ENCODE data around the gene SH3GL1. TPM values are rescaled to one million over a fixed set of nuclear protein-coding genes. Genes with fewer than 3 reads are reported as not detected.

SH3GL1 gene
- total RNA-seq, 1 experiment from 2014 or later, result 103 TPM

DNA sequence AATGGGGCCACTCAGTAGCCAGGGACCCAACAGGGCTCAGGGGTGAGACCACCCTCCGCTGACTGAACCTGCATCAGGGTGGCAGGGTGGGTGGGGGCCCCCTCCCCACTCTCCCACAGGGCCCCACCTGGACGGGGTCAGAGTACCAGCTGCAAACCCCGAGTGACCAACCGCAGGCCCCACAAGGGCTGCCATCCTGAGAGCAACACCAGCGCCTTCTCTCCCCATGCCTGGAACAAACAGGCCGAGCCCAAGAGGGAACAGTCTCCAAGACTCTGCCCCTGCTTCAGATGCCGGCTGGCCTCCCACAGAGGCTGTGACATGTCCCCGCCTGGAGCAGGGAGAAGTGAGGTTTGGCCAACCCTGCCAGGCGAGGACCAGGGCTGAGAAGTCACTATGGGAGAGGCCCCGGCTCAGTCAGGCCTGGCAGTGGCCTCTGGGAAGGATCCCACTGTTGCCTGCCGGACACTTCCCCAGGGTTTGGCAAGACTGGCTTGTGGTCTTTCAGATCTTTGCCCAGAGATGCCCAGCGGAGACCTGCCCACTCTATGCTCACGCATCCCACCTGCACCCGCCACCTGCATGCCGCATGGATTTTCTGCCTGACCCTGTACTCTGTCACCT is 29.8 kb downstream of the SH3GL1 start:
- DNase-seq (ENCODE audit: low read depth), result no peak

DNA sequence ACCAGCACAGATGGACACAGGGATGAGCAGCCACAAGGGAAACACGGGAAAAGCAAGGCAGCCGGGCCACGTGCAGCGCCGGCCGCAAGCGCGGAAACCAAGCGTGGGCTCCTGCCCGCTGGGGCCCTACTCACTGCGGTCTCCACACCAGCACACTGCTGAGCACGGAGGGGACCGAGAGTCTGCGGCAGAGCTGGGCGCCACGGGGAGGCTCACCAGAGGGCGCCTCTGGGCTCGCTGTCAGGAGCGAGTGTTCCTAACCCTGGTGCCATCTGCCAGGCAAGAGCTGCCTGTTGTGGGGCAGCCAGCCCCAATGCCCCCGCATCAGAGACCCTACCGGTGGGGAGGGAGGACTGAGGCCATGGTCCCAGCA is 30.5 kb downstream of the SH3GL1 start:
- DNase-seq (ENCODE audit: low read depth), result no peak
- in situ Hi-C loops (cut with HindIII; ENCODE audit: low pct_unique_long_range_greater_than_20kb, low sequenced_read_pairs), result no loop called here

More for the DNA sequence above, 29.8 kb downstream of the SH3GL1 start:
- in situ Hi-C loops (cut with HindIII; ENCODE audit: low pct_unique_long_range_greater_than_20kb, low sequenced_read_pairs), result no loop called here

DNA sequence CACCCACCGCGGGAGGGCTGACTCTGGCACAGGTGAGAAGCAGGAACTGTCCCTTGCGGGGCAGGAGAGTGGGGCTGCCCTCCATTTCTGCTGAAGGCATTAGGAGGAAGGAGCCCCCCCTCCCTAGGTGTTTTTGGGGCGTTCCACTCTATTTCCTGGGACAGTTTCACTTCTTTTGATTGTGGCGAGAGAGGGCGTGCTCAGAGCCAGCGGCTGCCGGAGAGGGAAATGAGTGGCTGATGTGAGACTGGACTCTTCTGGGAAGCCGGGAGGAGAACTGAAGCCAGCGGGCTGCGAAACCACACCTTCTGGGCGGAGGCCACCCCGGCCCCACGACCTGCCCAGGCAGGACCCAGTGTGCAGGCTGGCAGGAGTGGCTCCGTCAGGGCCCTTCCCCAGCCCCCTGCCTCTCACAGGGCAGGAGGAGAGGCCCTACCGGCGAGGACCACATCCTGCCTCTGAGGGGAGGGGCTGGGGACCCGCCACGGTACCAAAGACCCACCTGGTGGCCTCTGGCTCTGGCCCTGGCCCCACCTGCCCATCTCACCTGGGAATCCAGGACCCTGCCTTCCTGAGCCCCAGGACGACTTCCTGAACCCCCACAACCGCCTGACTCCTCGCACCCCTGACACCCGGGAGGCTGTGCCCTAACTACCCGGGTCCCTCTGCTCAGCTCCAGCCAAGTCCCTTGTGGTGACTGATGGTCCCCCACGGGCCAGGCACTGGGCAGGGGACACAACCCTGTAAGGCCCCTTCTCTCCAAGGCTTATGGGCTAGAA is 31.0 kb downstream of the SH3GL1 start:
- in situ Hi-C loops (cut with HindIII; ENCODE audit: low pct_unique_long_range_greater_than_20kb, low sequenced_read_pairs), result no loop called here
- peak; percentile 77 for DNase-seq (ENCODE audit: low read depth)

DNA sequence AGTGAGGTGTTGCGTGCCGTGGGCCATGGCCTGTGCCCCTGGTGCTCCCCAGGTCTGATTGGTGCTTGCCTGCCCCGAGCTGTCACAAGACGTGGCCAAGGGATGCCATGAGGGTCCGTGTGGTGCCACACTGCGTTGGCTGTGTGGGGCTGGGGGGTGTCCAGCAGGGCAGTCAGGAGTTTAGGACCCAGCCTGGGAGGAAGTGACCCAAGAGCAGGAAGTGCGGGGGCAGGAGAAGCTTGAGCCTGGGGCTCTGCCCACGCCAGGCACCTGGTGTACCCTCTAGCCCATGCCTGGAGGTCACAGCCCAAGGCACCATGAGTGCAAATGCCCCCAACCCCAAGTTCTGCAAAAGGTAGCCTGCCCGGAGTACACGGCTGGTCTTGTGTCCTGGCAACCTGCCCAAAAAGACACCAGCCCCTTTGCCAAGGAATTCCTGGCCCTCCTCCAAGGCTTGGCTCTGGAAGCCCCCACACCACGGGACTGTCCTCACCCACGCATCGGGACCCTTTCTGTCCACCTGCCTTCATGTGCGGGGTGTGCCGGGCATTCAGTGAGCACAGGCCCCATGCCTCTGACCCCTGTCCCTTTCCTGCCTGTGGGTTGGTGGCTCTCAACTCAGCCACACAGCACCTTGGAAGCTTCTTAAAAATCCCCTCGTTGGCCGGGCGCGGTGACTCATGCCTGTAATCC is 32.1 kb downstream of the SH3GL1 start:
- no peak for DNase-seq (ENCODE audit: low read depth)
- in situ Hi-C loops (cut with HindIII; ENCODE audit: low pct_unique_long_range_greater_than_20kb, low sequenced_read_pairs), result no loop called here

DNA sequence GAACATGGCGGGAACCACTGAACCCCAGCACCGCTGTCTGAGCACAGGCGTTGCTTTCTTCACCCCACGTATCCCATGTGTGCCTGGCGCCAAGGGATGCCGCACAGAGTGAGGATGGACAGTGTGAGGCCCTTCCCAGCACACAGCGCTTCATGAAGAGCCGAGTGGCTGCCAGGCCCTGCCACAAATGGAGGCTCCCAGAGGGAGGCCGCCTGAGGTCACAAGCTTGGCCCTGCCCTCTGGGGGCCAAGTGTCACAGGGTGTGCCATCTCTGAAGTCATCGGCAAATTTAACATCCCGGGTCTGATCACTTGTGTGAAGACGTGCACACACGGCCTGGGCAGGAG is 32.6 kb downstream of the SH3GL1 start:
- in situ Hi-C loops (cut with HindIII; ENCODE audit: low pct_unique_long_range_greater_than_20kb, low sequenced_read_pairs), result no loop called here
- DNase-seq (ENCODE audit: low read depth), result no peak

DNA sequence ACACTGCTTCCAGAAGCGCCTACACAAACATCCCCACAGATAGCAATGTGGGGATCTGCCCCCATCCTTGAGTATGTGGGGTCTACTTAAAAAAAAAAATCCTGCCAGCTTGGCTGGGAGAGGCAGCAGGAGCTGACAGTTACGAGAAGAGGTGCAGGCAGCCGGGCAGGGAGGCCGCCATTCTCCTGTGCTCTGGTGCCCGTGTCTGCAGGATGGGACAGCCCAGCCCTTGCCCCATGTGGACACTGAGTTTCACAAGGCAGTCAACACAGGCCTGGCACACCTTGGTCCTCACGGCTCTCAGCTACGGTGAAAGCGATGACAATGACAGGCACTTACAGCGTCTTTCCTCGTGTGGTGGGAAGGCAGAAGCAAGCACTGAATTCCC is 33.0 kb downstream of the SH3GL1 start:
- no peak for DNase-seq (ENCODE audit: low read depth)
- in situ Hi-C loops (cut with HindIII; ENCODE audit: low pct_unique_long_range_greater_than_20kb, low sequenced_read_pairs), result no loop called here

DNA sequence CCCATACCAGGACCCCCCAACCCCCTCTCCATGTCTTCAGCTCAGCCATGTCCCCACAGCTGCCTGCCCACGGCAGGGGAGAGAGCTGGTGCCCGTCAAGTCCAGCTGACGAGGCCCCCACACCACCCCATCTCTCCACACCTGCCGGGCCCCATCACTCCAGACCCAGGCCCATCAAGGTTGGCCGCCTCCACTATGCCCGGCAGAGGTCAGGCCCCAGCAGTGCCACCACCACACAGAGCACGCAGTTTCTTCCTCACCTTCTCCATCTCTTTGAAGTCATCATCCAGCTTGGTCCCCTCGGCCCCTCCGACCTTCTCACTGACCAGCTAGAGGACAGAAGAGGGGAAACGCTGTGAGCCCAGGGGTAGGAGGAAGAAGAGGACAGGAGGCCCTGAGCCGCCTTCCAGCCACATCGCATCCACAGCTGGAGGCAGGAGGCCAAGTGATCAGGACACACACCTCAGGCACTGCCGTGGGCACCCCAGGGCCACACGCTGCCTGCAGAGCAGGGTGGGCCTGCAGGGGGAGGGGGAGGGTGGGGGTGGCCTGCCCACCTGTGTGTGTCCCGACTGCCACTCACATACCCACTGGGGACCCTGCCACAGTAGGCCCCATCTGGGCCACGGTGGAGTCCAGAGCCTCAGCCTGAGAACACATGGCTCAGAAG is 33.5 kb downstream of the SH3GL1 start:
- DNase-seq (ENCODE audit: low read depth), result no peak
- in situ Hi-C loops (cut with HindIII; ENCODE audit: low pct_unique_long_range_greater_than_20kb, low sequenced_read_pairs), result no loop called here

DNA sequence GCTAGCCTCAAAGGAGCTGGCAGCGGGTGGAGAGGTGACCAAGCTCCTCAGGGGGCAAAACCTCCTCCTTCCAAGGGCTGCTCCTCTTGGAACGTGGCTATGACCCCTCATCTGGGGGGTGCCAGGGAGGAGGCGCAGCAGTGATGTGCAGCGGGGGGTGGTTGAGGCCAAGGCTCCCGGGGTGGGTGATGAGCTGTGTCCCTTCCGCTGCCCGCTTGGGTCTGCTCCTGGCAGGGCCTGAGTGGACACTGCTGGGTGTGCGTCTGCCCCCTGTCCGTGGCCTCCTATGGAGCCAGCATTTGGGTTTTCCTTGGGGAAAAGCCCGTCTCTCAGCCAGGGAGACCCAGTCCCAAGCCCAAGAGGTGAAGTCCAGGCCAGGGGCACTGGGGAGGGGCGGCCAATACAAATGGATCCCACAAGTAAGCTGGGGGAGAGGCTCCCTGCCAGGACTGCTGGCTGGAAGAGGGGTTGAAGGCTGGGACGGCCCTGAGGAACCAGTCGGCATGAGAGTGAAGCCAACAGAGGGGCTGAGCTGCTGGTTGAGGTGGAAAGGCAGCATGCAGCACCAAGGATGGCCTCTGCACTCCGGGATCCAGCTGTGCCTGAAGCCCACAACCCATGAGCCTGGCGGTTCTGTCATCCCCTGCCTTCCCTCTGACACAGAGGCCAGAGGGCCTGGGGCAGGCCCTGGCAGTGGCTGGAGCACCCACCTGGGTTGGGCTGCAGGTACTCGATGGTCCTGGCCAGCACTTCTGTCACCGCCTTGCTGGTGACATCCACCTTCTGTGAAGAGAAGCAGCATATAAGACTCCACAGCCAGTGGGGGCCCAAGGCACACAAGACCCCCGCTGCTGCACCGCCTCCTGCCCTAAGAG is 34.3 kb downstream of the SH3GL1 start:
- no peak for DNase-seq (ENCODE audit: low read depth)
- in situ Hi-C loops (cut with HindIII; ENCODE audit: low pct_unique_long_range_greater_than_20kb, low sequenced_read_pairs), result no loop called here

DNA sequence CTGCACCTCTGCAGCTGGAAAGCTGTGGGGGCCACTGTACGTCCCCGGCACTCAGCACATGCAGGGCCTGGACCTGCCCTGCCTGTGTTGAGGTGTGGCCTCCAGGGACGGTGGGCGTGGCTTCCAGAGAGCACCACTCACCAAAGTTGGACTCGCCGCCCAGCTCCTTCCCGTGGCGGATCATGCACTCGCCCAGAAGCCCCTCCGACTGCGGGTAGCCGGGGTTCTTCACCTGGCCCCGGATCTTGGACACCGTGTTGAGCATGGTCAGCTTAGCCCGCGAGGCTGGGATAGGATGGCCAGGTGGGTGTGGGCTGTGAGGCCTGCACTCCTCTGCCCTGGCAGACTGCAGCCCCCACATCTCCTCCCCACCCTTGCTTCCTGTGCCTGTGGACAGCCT is 35.0 kb downstream of the SH3GL1 start:
- DNase-seq (ENCODE audit: low read depth), result no peak
- in situ Hi-C loops (cut with HindIII; ENCODE audit: low pct_unique_long_range_greater_than_20kb, low sequenced_read_pairs), result no loop called here

DNA sequence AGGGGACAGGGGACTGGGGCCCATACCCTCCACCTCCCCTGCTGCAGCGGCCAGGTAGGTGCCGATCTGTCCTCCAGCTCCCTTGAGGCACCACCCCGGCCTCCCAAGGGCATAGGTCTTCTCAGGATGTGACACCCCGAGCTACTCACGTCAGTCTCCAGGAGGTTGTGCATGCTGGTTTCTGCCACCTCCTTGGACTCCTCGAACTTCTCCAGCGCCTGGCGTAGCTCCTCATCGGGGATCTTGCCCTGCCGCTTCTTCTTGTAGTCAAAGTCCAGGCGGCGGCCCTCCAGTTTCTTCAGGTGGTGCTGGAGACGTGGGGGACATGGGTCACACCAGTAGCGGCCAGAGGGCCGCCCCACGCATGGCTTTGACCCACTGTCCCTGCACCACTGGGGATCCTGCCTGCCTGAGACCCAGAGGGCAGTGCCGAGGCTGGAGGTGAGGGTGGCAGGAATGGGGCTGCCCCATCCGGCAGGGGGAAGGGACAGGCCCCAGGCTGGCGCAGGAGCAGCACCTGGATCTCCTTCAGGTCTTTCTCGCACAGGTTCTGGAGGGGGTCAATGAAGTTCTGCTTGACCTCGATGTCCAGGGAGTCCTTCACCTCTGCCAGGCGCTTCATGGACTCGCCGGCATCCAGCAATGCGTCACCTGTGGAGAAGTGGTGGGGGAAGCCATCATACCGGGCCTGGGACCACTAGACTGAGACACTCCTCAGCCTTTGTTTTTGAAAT is 36.6 kb downstream of the SH3GL1 start:
- DNase-seq (ENCODE audit: low read depth), result no peak
- in situ Hi-C loops (cut with HindIII; ENCODE audit: low pct_unique_long_range_greater_than_20kb, low sequenced_read_pairs), result no loop called here

DNA sequence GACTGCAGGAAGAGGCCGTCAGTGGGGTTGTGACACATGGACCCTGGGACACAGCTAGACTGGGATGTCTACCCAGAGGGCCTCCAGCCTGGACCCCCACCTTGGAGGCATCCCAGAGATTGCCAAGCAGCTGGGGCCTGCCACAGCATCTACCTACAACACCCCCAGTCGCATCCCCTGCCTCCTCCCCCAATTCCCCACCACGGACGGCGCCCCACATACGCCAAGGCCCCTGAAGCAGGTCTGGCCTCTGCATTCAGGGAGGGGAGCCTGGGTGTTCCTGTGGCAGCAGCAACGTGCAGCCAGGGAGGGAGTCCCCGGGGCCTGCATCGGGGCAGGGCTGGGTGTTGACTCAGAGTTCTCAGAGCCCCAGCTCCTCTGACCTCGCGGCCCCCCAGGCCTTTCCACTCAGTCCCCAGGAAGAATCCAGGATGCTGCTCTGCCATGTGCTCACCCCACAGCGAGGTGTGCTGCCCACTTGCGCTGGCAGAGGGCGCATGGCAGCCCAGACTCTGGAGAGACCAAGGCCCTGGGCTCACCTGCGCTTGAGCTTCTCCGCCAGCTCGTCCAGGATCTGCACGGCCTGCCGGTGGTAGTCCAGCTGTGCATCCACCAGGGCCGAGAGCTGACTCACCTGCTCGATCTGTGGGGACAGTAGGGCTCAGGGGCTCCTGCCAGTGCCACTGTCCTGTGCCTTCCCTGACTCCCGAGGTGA is 37.4 kb downstream of the SH3GL1 start:
- in situ Hi-C loops (cut with HindIII; ENCODE audit: low pct_unique_long_range_greater_than_20kb, low sequenced_read_pairs), result no loop called here
- DNase-seq (ENCODE audit: low read depth), result no peak

DNA sequence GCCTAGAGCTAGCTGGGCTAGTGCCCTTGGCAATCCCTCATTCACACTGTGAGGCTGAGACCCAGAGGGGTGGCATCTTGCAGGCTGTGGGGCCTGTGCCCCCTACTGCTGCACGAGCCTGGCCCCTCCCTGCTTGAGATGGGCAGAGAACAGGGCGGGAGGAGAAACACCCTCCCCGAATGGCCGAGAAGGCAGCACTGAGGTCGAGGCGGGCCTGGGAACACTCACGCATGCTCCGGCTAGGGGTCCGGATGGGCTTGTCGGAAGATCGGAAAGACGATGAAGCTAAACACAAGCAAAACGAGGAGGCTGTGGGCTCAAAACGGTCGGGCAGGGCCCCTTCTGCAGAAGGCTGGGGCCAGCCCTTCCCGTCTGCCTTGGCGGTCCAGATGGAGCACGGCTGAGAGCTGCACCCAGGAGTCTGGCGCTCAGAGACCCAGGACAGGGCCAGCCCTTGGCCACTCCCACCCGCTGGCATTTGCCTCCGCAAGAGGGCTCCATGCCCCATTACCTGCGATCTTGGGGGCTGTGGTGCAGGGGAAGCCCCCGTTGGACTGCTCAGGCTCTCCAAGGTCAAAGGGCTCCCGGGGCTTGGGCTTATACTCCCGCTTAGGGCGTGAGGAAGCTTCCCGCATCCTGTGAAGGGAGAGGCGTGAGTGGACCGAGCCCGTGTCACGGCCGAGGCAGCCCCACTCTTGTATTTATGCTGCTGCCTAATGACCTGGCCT is 38.1 kb downstream of the SH3GL1 start:
- in situ Hi-C loops (cut with HindIII; ENCODE audit: low pct_unique_long_range_greater_than_20kb, low sequenced_read_pairs), result no loop called here
- DNase-seq (ENCODE audit: low read depth), result no peak

DNA sequence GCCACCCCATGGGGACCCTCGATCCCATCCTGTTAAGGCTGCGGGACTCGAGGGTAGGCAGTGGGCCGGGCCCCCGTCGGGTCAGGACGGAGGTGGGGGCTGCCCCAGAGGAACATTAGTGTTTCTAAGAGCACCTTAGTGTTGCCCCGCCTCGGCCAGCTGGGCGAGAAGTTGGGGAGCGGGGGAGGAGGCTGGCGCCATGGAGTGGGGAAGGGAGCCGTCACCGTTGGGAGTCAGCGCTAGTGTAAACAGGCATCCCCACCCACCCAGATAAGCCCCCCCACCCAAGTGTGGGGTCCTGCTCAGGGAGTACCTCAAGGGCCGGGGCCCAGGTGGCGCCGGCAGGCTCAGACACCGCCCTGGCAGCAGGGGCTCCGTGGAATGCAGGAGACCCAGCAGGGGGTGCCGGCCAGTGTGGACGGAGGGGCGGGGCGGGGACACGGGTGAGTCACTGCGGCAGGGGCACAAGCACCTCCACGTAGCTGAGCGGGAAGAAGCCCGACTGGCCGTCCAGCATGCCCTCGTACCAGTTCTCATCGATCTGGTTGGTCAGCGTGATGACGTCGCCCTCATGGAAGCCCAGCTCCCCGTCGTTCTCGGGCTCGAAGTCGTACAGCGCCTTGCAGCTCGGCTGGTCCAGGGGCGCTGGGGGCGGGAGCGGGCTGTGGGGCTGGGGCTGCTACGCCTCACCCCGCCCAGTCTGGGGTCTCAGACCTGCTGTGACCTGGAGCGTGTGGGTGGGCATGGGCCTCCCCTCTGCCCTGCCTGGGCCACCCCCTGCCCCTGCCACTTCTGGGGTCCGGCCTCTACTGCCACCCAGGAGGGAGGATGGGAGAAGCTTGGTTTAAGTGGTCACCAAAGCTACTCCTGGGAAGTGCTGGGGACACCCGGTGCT is 38.9 kb downstream of the SH3GL1 start:
- DNase-seq (ENCODE audit: low read depth), result no peak
- in situ Hi-C loops (cut with HindIII; ENCODE audit: low pct_unique_long_range_greater_than_20kb, low sequenced_read_pairs), result no loop called here

DNA sequence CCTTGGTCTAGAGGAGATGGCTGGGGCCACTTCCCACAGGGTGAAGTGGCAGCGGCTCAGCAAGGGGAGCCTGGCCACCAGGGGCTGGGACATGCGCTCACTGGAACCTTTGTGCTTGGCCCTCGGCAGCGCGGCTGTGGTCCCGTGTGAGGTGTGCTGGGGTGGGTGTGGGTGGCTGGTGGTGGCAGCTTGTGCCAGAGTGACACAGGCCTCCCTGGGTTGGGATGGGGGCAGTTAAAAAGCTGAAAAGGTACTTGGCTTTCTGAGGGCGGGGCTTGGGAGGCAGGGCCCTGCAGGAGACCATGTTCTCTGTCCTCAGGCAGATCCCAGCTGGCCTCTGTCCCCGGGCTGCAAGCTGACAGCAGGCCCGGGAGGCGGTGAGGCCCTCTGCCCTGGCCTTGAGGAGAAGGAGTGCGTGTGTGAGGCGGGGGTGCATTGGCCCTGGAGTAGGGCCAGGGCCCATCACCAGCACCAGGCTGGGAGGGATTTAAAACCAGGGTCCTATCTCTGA is 39.7 kb downstream of the SH3GL1 start:
- DNase-seq (ENCODE audit: low read depth), result no peak
- in situ Hi-C loops (cut with HindIII; ENCODE audit: low pct_unique_long_range_greater_than_20kb, low sequenced_read_pairs), result no loop called here

DNA sequence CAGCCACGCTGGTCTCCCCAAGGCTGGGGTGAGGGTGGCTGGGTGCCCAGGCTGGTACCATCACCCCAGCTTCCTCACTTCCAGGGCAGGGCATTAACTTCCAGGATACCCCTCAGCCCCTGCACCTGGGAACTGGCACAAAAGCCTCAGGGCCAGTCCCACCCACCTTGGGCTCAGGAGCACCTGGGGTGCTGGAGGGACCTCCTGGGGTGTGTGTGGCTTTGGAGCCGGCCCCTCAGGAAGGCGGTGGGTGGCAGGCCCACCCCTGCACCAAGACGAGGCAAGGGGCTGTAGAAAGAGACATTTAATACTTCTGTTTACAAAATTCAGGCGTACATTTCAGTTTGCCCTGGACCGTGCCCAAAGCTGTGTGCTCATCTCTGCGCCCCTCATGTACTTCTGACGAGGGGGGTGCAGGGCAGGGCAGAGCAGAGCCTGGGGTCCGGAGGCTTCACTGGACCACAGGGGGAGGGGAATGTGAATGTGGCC is 40.2 kb downstream of the SH3GL1 start:
- in situ Hi-C loops (cut with HindIII; ENCODE audit: low pct_unique_long_range_greater_than_20kb, low sequenced_read_pairs), result no loop called here
- no peak for DNase-seq (ENCODE audit: low read depth)
